22Rv1 (cell line): ENCODE measurements around the gene EML6.

ENCODE experiments used
- CTCF ChIP-seq: fragments of 450-650 bp; IDR thresholded peaks from 2 replicates; pipeline ENCODE4 v1.5.1; 2017; ENCODE audit warnings: mild to moderate bottlenecking
- ZFX ChIP-seq: fragments of 450-650 bp; IDR thresholded peaks from 2 replicates; pipeline ENCODE4 v1.6.1; 2017; ENCODE audit warnings: antibody characterized with exemption, borderline replicate concordance

GRCh38 chr2:54720563-54720962, 2.9 kb upstream of the EML6 start:
- TF ChIP-seq CTCF (no peak), ZFX (no peak)
